GM18520 (cell line): Measurements from ENCODE around the gene ANKLE2.

Experiments used
- ATAC-seq: cut with Tn5 transposase; IDR thresholded peaks from one replicate; pipeline ENCODE4 v1.9.1; 2021; ENCODE audit not compliant: unreplicated experiment

The ANKLE2 gene

GRCh38 chr12:132747896-132748295 is 13.7 kb downstream of the ANKLE2 start:
- no peak for ATAC-seq

GRCh38 chr12:132747395-132747794 is 14.2 kb downstream of the ANKLE2 start:
- ATAC-seq = no peak

GRCh38 chr12:132746613-132747012 is 15.0 kb downstream of the ANKLE2 start:
- no peak for ATAC-seq

GRCh38 chr12:132743831-132744230 is 17.8 kb downstream of the ANKLE2 start:
- ATAC-seq = no peak

GRCh38 chr12:132741620-132742019 is 20.0 kb downstream of the ANKLE2 start:
- ATAC-seq = no peak

GRCh38 chr12:132740652-132741051 is 21.0 kb downstream of the ANKLE2 start:
- no peak for ATAC-seq

GRCh38 chr12:132740313-132740646 is 21.4 kb downstream of the ANKLE2 start:
- no peak for ATAC-seq

- ATAC-seq = no peak
Observed at GRCh38 chr12:132739600-132740312, 21.9 kb downstream of the ANKLE2 start.

- ATAC-seq = no peak
Observed at GRCh38 chr12:132736913-132737312, 24.7 kb downstream of the ANKLE2 start.

GRCh38 chr12:132736378-132736777 is 25.3 kb downstream of the ANKLE2 start:
- no peak for ATAC-seq

GRCh38 chr12:132735496-132735895 is 26.1 kb downstream of the ANKLE2 start:
- ATAC-seq = no peak

GRCh38 chr12:132734206-132734605 is 27.4 kb downstream of the ANKLE2 start:
- no peak for ATAC-seq

- no peak for ATAC-seq
Observed at GRCh38 chr12:132731574-132731973, 30.1 kb downstream of the ANKLE2 start.

GRCh38 chr12:132730353-132730752 is 31.3 kb downstream of the ANKLE2 start:
- ATAC-seq = no peak

- no peak for ATAC-seq
Observed at GRCh38 chr12:132729541-132730320, 31.9 kb downstream of the ANKLE2 start.

- no peak for ATAC-seq
Observed at GRCh38 chr12:132728502-132728901, 33.1 kb downstream of the ANKLE2 start.

GRCh38 chr12:132727091-132727794 is 34.4 kb downstream of the ANKLE2 start:
- no peak for ATAC-seq

- no peak for ATAC-seq
Observed at GRCh38 chr12:132726386-132726785, 35.2 kb downstream of the ANKLE2 start.

- ATAC-seq = no peak
Observed at GRCh38 chr12:132724506-132725241, 37.0 kb downstream of the ANKLE2 start.

- no peak for ATAC-seq
Observed at GRCh38 chr12:132723764-132724140, 37.9 kb downstream of the ANKLE2 start.

GRCh38 chr12:132723015-132723763 is 38.4 kb downstream of the ANKLE2 start:
- ATAC-seq = no peak
